Measurements from ENCODE around the gene OR3A3.
"Not testable (repeated sequence)": the region's sequence is repeated elsewhere in the genome, so short reads cannot be mapped to it uniquely, and the experiment has no call there.

OR3A3 gene

DNA sequence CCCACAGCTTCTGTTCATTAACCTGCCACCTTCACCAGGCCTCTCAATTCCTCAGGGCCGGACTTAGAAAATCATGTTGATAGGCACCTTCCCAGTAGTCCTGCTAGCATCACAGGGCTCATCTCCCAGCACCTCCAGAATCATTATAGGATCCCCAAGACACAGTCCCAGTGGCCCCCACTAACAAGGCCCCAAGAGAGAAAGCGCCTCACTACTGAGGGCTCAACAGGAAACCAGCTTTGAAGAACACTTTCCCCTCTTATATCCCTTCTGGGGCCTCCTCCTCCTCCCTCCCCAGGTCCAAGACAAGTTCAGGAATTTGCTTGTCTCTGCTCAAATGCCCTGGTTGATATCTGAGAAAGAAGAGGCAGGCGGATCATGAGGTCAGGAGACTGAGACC, at the start of gene OR3A3:
Gene OR3A3 (plus strand): TSS at position 301 of the 400 bp plus-strand sequence.
- Histone ChIP-seq H3K9me2 (replicated peaks; ENCODE audit: low read depth, low read length) (no peaks in the 10 kb centered on the region), H3K36me3 (ENCODE audit: insufficient read depth, low read length) (no peaks in the 10 kb centered on the region), H3K9me3 (ENCODE audit: insufficient read depth, low read depth, low read length) (no peaks in the 10 kb centered on the region; the same call in 1 of the 2 replicates), H3K4me2 (ENCODE audit: low read depth, low read length, poor library complexity, severe bottlenecking) (no peak within 1 kb of the TSS), H3K27me3 (ENCODE audit: insufficient read depth, low read length, poor library complexity, severe bottlenecking) (no peaks in the 10 kb centered on the region), H3K9ac (ENCODE audit: low read depth, low read length, poor library complexity, severe bottlenecking) (no peak within 1 kb of the TSS), H4K20me1 (ENCODE audit: insufficient read depth, low read length, poor library complexity, severe bottlenecking) (no peaks in the 10 kb centered on the region), H2AFZ (ENCODE audit: low read length) (no peak within 1 kb of the TSS), H3K4me3 (ENCODE audit: low read length, poor library complexity, severe bottlenecking) (no peak within 1 kb of the TSS), H3K79me2 (ENCODE audit: insufficient read depth, low read length) (no peaks in the 10 kb centered on the region), H3F3A (ENCODE audit: low read depth) (no peaks in the 10 kb centered on the region), H3K4me1 (ENCODE audit: insufficient read depth, low read length, poor library complexity, severe bottlenecking) (no peaks in the 10 kb centered on the region)
- TF ChIP-seq, protein P1, sequence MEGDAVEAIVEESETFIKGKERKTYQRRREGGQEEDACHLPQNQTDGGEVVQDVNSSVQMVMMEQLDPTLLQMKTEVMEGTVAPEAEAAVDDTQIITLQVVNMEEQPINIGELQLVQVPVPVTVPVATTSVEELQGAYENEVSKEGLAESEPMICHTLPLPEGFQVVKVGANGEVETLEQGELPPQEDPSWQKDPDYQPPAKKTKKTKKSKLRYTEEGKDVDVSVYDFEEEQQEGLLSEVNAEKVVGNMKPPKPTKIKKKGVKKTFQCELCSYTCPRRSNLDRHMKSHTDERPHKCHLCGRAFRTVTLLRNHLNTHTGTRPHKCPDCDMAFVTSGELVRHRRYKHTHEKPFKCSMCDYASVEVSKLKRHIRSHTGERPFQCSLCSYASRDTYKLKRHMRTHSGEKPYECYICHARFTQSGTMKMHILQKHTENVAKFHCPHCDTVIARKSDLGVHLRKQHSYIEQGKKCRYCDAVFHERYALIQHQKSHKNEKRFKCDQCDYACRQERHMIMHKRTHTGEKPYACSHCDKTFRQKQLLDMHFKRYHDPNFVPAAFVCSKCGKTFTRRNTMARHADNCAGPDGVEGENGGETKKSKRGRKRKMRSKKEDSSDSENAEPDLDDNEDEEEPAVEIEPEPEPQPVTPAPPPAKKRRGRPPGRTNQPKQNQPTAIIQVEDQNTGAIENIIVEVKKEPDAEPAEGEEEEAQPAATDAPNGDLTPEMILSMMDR (conservative IDR thresholded peaks at IDR 0.05; ENCODE audit: low read length) = no peak
- TF ChIP-seq EZH2phosphoT487 (IDR thresholded peaks at IDR 0.05; ENCODE audit: borderline replicate concordance) = no peak

DNA sequence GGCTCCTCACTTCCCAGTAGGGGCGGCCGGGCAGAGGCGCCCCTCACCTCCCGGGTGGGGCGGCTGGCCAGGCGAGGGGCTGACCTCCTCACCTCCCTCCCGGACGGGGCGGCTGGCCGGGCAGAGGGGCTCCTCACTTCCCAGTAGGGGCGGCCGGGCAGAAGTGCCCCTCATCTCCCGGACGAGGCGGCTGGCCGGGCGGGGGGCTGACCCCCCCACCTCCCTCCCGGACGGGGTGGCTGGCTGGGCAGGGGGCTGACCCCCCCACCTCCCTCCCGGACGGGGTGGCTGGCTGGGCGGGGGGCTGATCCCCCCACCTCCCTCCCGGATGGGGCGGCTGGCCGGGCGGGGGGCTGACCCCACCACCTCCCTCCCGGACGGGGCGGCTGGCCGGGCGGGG, 40.0 kb upstream of the OR3A3 start:
- not testable (repeated sequence) for H3K4me1 ChIP-seq (ENCODE audit: insufficient read depth, low read length, poor library complexity, severe bottlenecking); H3K79me2 ChIP-seq (ENCODE audit: insufficient read depth, low read length); H3K9ac ChIP-seq (ENCODE audit: low read depth, low read length, poor library complexity, severe bottlenecking); H3K9me3 ChIP-seq (ENCODE audit: insufficient read depth, low read depth, low read length); H3K4me2 ChIP-seq (ENCODE audit: low read depth, low read length, poor library complexity, severe bottlenecking); H3K9me2 ChIP-seq (replicated peaks; ENCODE audit: low read depth, low read length); H4K20me1 ChIP-seq (ENCODE audit: insufficient read depth, low read length, poor library complexity, severe bottlenecking); H3K36me3 ChIP-seq (ENCODE audit: insufficient read depth, low read length); H3K27me3 ChIP-seq (ENCODE audit: insufficient read depth, low read length, poor library complexity, severe bottlenecking); H3K4me3 ChIP-seq (ENCODE audit: low read length, poor library complexity, severe bottlenecking); H3F3A ChIP-seq (ENCODE audit: low read depth); H2AFZ ChIP-seq (ENCODE audit: low read length)

- H4K20me1 ChIP-seq (ENCODE audit: insufficient read depth, low read length, poor library complexity, severe bottlenecking) = no peaks in the 10 kb centered on the region
- no peaks in the 10 kb centered on the region for H3F3A ChIP-seq (ENCODE audit: low read depth)
- no peaks in the 10 kb centered on the region for H3K9me2 ChIP-seq (replicated peaks; ENCODE audit: low read depth, low read length)
- no peaks in the 10 kb centered on the region; the same call in 1 of the 2 replicates for H3K9me3 ChIP-seq (ENCODE audit: insufficient read depth, low read depth, low read length)
- no peaks in the 10 kb centered on the region for H3K27me3 ChIP-seq (ENCODE audit: insufficient read depth, low read length, poor library complexity, severe bottlenecking)
- no peaks in the 10 kb centered on the region for H3K4me1 ChIP-seq (ENCODE audit: insufficient read depth, low read length, poor library complexity, severe bottlenecking)
- no peak overlapping the region for H3K4me3 ChIP-seq (ENCODE audit: low read length, poor library complexity, severe bottlenecking)
- no peaks in the 10 kb centered on the region for H3K79me2 ChIP-seq (ENCODE audit: insufficient read depth, low read length)
- H3K4me2 ChIP-seq (ENCODE audit: low read depth, low read length, poor library complexity, severe bottlenecking) = no peak overlapping the region
- no peak overlapping the region for H3K9ac ChIP-seq (ENCODE audit: low read depth, low read length, poor library complexity, severe bottlenecking)
- no peak overlapping the region for H2AFZ ChIP-seq (ENCODE audit: low read length)
- no peaks in the 10 kb centered on the region for H3K36me3 ChIP-seq (ENCODE audit: insufficient read depth, low read length)
- TF ChIP-seq, protein P1 (conservative IDR thresholded peaks at IDR 0.05; ENCODE audit: low read length) = no peak
Observed at GRCh38 chr17:3378321-3378720, 32.8 kb upstream of the OR3A3 start.

- no peaks in the 10 kb centered on the region for H3K27me3 ChIP-seq (ENCODE audit: insufficient read depth, low read length, poor library complexity, severe bottlenecking)
- no peak overlapping the region for H3K4me3 ChIP-seq (ENCODE audit: low read length, poor library complexity, severe bottlenecking)
- no peak overlapping the region for H2AFZ ChIP-seq (ENCODE audit: low read length)
- H3K79me2 ChIP-seq (ENCODE audit: insufficient read depth, low read length) = no peaks in the 10 kb centered on the region
- no peaks in the 10 kb centered on the region for H3F3A ChIP-seq (ENCODE audit: low read depth)
- H3K4me2 ChIP-seq (ENCODE audit: low read depth, low read length, poor library complexity, severe bottlenecking) = no peak overlapping the region
- no peaks in the 10 kb centered on the region; the same call in 1 of the 2 replicates for H3K9me3 ChIP-seq (ENCODE audit: insufficient read depth, low read depth, low read length)
- H3K9me2 ChIP-seq (replicated peaks; ENCODE audit: low read depth, low read length) = no peaks in the 10 kb centered on the region
- TF ChIP-seq EZH2phosphoT487 (IDR thresholded peaks at IDR 0.05; ENCODE audit: borderline replicate concordance) = no peak
- TF ChIP-seq, protein P1 (conservative IDR thresholded peaks at IDR 0.05; ENCODE audit: low read length) = no peak
- no peak overlapping the region for H3K9ac ChIP-seq (ENCODE audit: low read depth, low read length, poor library complexity, severe bottlenecking)
- no peaks in the 10 kb centered on the region for H3K36me3 ChIP-seq (ENCODE audit: insufficient read depth, low read length)
- no peaks in the 10 kb centered on the region for H4K20me1 ChIP-seq (ENCODE audit: insufficient read depth, low read length, poor library complexity, severe bottlenecking)
- H3K4me1 ChIP-seq (ENCODE audit: insufficient read depth, low read length, poor library complexity, severe bottlenecking) = no peaks in the 10 kb centered on the region
Observed at GRCh38 chr17:3381957-3382356, 29.2 kb upstream of the OR3A3 start.
